Mucosa of descending colon (tissue), 3 donors: ENCODE data around the gene EHMT1. TPM values are rescaled to one million over a fixed set of nuclear protein-coding genes. Genes with fewer than 3 reads are reported as not detected.

Source experiments
- ATAC-seq: fragments of 200-7000 bp; cut with Tn5 transposase; one replicate; pipeline ENCODE4 v1.9.1; 2020; ENCODE audit warnings: mild to moderate bottlenecking, moderate library complexity
- DNase-seq, 3 donors: peaks; one replicate each; pipeline ENCODE4 v3.0.0-alpha.2; 2020
- H3K36me3 ChIP-seq: fragments of 200-600 bp; one replicate; pipeline ENCODE4 v1.8.0; 2021; ENCODE audit warnings: low read depth, mild to moderate bottlenecking
- H3K4me1 ChIP-seq: fragments of 200-600 bp; one replicate; pipeline ENCODE4 v1.8.0; 2021; ENCODE audit warnings: low read depth, mild to moderate bottlenecking
- H3K4me3 ChIP-seq: fragments of 200-600 bp; one replicate; pipeline ENCODE4 v1.8.0; 2021; ENCODE audit warnings: mild to moderate bottlenecking
- H3K9me3 ChIP-seq: fragments of 200-600 bp; one replicate; pipeline ENCODE4 v1.8.0; 2021; ENCODE audit warnings: mild to moderate bottlenecking
- intact Hi-C, 2 donors: fragments of 100-400 bp; cut with DNase I in 1 of 2; cut with micrococcal nuclease in 1 of 2; formaldehyde crosslinking; loops; one replicate each; pipeline versions ENCODE4 v1.11.0 to v1.11.1; 2022; cut with DNase I, micrococcal nuclease
- total RNA-seq, 3 donors: library from RNA; stranded (reverse); fragmentation: NEBNext Ultra II Directional in 2 of 3; extraction: Animal tissue kit (Norgen Biotek cat#: 25700) in 2 of 3; gene quantifications; one replicate each; pipeline versions ENCODE4 v1.2.1 to v1.2.4, GENCODE V29; 2021 to 2023
- TF ChIP-seq, protein P1 (sequence below): fragments of 200-600 bp; IDR thresholded peaks from one replicate; pipeline ENCODE4 v1.8.0; 2022; ENCODE audit warnings: antibody characterized with exemption, mild to moderate bottlenecking
- donor health status: DM: no; HTN: no; CAD: no; lungs with moderate emphysema.
- donor health status: DM: no; HTN: no; CAD: no.
- donor health status: DM: no; HTN: yes; CAD: no.

Gene EHMT1
- total RNA-seq, 3 donors from 2014 or later = 78.4 to 90.8 (median 83.3) TPM

DNA sequence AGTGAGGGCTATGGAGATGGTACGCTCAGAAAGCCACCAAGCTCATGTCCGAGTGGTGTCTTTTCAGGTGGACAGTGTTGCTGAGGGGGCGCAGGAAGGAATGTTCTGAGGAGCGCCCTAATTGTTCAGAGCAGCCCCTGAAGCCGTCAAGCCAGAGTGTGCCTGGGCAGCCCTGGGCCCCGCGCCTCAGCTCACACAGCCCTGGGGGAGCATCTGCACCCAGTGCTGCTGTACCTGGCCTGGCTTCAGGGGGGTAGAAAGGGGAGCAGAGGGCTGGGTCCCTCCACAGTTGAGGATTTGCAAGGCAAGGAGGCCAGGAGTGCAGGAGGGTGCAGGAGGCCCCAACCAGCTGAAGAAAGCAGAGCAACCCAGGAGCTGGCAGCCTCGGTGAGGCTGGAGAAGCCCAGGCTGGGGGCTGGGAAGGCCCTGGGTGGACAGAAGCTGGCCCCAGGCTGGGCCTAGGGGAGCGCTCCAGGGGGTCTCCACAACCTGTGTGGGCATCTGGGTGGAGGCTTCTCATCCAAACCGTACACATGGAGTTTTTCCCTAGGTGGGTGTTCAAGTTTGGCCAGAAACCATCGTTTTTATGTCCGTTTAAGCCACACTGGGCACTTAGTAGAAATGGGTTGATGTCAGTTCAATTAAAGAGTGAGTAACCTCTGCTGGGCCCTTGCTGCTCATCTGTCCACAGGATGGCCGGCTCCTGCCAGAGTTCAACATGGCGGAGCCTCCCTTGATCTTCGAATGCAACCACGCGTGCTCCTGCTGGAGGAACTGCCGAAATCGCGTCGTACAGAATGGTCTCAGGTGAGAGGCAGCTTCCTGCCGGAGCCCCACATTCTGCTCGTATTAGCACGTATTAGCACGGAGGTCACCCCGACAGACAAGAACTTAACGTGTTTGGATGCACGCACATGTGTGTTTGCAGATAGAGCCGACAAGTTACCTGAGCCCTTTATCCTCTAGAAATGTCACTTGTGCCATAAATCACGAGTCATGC, 196.8 kb downstream of the EHMT1 start:
- ATAC-seq (no peak), DNase-seq (peak in 1 of 3 donors; percentile 12)
- TF ChIP-seq, protein P1, sequence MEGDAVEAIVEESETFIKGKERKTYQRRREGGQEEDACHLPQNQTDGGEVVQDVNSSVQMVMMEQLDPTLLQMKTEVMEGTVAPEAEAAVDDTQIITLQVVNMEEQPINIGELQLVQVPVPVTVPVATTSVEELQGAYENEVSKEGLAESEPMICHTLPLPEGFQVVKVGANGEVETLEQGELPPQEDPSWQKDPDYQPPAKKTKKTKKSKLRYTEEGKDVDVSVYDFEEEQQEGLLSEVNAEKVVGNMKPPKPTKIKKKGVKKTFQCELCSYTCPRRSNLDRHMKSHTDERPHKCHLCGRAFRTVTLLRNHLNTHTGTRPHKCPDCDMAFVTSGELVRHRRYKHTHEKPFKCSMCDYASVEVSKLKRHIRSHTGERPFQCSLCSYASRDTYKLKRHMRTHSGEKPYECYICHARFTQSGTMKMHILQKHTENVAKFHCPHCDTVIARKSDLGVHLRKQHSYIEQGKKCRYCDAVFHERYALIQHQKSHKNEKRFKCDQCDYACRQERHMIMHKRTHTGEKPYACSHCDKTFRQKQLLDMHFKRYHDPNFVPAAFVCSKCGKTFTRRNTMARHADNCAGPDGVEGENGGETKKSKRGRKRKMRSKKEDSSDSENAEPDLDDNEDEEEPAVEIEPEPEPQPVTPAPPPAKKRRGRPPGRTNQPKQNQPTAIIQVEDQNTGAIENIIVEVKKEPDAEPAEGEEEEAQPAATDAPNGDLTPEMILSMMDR = no peak
- Histone ChIP-seq H3K9me3 (no peaks in the 10 kb centered on the region), H3K4me3 (no peak overlapping the region), H3K36me3 (no peaks in the 10 kb centered on the region), H3K4me1 (no peaks in the 10 kb centered on the region)
- intact Hi-C loops = no loop called here

DNA sequence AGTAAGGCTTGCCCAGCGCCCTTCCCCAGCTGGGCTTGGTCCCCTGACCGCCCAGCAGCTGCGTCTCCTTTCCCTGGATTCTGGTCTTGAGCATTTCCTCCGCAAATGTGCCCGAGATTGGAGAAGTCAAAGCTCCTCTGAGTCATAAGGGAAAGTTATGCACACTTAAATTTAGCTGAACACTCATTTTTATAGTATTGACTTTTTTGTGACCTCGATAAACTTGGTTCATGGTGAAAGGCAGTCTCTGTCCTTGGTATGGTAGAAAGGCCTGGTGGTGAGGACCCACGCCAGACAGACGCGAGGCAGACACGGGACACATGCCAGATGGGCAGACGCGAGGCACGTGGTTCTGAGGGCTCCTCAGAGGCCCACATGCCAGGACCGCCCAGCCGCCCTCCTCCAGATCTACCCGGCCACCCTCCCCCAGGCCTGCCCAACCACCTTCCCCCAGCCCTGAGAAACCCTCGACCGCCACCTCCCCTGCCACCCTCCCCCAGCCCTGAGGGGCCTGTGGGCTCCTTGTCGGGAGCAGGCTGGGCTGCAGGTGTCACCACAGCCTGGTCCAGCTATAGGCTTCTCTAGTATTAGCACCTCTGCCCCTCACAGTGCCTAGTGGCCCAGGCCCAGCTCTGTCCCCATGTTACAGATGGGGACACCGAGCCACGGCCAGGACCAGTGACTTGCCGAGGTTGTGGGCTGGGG, 197.9 kb downstream of the EHMT1 start:
- TF ChIP-seq, protein P1 = no peak
- no peak for ATAC-seq
- H3K4me3 ChIP-seq = no peak overlapping the region
- H3K36me3 ChIP-seq = no peaks in the 10 kb centered on the region
- intact Hi-C loops = no loop called here
- DNase-seq = no peak
- no peaks in the 10 kb centered on the region for H3K9me3 ChIP-seq
- no peaks in the 10 kb centered on the region for H3K4me1 ChIP-seq

DNA sequence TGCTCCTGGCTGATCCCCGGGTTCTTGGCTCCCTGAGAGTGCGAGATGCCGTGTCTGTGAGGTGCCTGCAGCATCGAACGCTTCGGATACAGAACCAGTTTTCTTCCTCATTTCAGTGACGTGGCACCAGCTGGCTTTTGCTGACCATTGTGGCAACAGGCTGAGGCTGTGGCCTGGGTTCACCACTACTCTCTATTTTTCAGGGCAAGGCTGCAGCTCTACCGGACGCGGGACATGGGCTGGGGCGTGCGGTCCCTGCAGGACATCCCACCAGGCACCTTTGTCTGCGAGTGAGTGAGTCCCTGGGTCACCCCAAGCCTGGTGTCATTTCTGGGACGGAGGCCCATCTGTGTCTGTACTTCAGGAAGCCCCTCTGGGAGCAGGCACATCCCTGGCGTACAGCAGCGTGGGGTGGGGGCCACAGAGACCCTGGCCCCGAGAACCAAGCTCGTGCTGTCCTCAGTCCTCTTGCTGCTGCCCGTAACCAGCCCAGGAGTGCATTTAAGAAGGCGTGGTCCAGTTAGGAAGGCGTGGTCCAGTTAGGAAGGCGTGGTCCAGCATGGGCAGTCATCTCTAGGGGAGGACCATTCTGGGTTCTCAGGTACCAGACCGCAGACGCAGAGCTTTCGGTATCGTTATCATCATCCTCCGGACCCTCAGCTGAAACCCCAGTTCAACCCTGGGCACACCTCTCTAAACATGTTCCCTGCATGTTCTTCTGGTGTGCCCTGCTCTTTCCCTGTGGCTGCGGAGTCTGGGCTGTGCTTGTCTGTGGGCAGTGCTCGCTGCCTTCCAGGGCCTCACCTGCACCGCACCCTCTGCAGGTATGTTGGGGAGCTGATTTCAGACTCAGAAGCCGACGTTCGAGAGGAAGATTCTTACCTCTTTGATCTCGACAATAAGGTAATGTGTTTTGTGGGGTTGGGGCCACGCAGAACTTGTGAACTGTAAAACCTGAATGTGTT, 198.7 kb downstream of the EHMT1 start:
- intact Hi-C loops = no loop called here
- H3K9me3 ChIP-seq = no peaks in the 10 kb centered on the region
- H3K36me3 ChIP-seq = no peaks in the 10 kb centered on the region
- ATAC-seq (no peak), DNase-seq (no peak)
- TF ChIP-seq, protein P1 = no peak
- no peaks in the 10 kb centered on the region for H3K4me1 ChIP-seq
- no peak overlapping the region for H3K4me3 ChIP-seq

DNA sequence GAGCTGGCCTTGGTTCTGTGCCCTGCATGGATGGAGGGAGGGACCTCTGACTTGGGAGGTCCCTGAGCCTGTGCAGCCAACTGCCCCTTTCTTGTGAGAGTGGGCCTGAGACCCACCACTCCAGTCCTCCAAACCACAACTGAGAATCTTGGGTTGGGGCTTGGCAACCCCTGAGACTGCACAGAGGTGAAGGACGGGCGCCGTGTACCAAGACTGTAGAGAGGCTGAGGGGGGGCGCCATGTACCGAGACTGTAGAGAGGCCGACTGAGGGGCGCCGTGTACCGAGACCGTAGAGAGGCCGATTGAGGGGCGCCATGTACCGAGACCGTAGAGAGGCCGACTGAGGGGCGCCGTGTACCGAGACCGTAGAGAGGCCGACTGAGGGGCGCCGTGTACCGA, 199.5 kb downstream of the EHMT1 start:
- DNase-seq = no peak
- H3K36me3 ChIP-seq = no peaks in the 10 kb centered on the region
- intact Hi-C loops = no loop called here

More for the DNA sequence above, 199.5 kb downstream of the EHMT1 start:
- no peaks in the 10 kb centered on the region for H3K4me1 ChIP-seq
- no peaks in the 10 kb centered on the region for H3K9me3 ChIP-seq
- ATAC-seq = no peak
- no peak overlapping the region for H3K4me3 ChIP-seq
- TF ChIP-seq, protein P1 = no peak
